ENCODE measurements around the gene MTG2. TPM values are rescaled to one million over a fixed set of nuclear protein-coding genes. Genes with fewer than 3 reads are reported as not detected.

MTG2 gene
- polyA plus RNA-seq, 1 donor from 2014 or later, result 36.1 TPM

GRCh38 chr20:62138204-62138543 is 44.7 kb upstream of the MTG2 start:
- H3K9me2 ChIP-seq (ENCODE audit: insufficient read depth, low read length), result no peaks in the 10 kb centered on the region
- H3K27ac ChIP-seq (ENCODE audit: low read length), result no peak overlapping the region
- no peaks in the 10 kb centered on the region for H3K9me3 ChIP-seq (ENCODE audit: low read length)
- H4K20me1 ChIP-seq (ENCODE audit: insufficient read depth), result peaks cover 37% of the 10 kb centered on the region
- no peak for TF ChIP-seq POLR2AphosphoS5 (IDR thresholded peaks at IDR 0.05)
- TF ChIP-seq RAD21 (conservative IDR thresholded peaks at IDR 0.05), result no peak
- TF ChIP-seq CTCF (IDR thresholded peaks at IDR 0.05; ENCODE audit: poor library complexity, severe bottlenecking), result no peak
- no peak for TF ChIP-seq SMC3 (conservative IDR thresholded peaks at IDR 0.05; ENCODE audit: poor library complexity)
- no peak for TF ChIP-seq TAF1 (IDR thresholded peaks at IDR 0.05; ENCODE audit: low read depth)
- TF ChIP-seq EP300 (conservative IDR thresholded peaks at IDR 0.05; ENCODE audit: poor library complexity, severe bottlenecking), result no peak
- no peak for TF ChIP-seq EZH2 (IDR thresholded peaks at IDR 0.05; ENCODE audit: borderline replicate concordance, insufficient read depth, low read length, poor library complexity, severe bottlenecking)
- no peak for TF ChIP-seq MXI1 (conservative IDR thresholded peaks at IDR 0.05; ENCODE audit: poor library complexity, severe bottlenecking)
- no peak for TF ChIP-seq REST (IDR thresholded peaks at IDR 0.05; ENCODE audit: borderline replicate concordance)
- no peak overlapping the region for H3K4me2 ChIP-seq (ENCODE audit: low read length)
- no peak overlapping the region for H3K4me3 ChIP-seq (ENCODE audit: low read length)
- H3F3A ChIP-seq (ENCODE audit: insufficient read depth, low read length, poor library complexity, severe bottlenecking), result peaks cover 7% of the 10 kb centered on the region
- H2AFZ ChIP-seq (ENCODE audit: low read depth, low read length), result no peak overlapping the region
- H3K9ac ChIP-seq (ENCODE audit: low read length), result no peak overlapping the region
- H3K36me3 ChIP-seq (ENCODE audit: insufficient read depth, low read length), result peaks cover 10% of the 10 kb centered on the region
- no peaks in the 10 kb centered on the region for H3K27me3 ChIP-seq (ENCODE audit: insufficient read depth, low read depth, low read length)
- peaks cover 39% of the 10 kb centered on the region for H3K79me2 ChIP-seq (replicated peaks; ENCODE audit: insufficient read depth, low read length)

GRCh38 chr20:62138912-62139311 is 43.9 kb upstream of the MTG2 start:
- no peaks in the 10 kb centered on the region for H3K27me3 ChIP-seq (ENCODE audit: insufficient read depth, low read depth, low read length)
- no peak overlapping the region for H3K9ac ChIP-seq (ENCODE audit: low read length)
- H3K9me2 ChIP-seq (ENCODE audit: insufficient read depth, low read length), result no peaks in the 10 kb centered on the region
- H3K4me3 ChIP-seq (ENCODE audit: low read length), result no peak overlapping the region
- H3K9me3 ChIP-seq (ENCODE audit: low read length), result no peaks in the 10 kb centered on the region
- TF ChIP-seq MXI1 (conservative IDR thresholded peaks at IDR 0.05; ENCODE audit: poor library complexity, severe bottlenecking), result no peak
- no peak for TF ChIP-seq RAD21 (conservative IDR thresholded peaks at IDR 0.05)
- TF ChIP-seq CTCF (IDR thresholded peaks at IDR 0.05; ENCODE audit: poor library complexity, severe bottlenecking), result no peak
- TF ChIP-seq POLR2AphosphoS5 (IDR thresholded peaks at IDR 0.05), result no peak
- no peak for TF ChIP-seq EZH2 (IDR thresholded peaks at IDR 0.05; ENCODE audit: borderline replicate concordance, insufficient read depth, low read length, poor library complexity, severe bottlenecking)
- TF ChIP-seq EP300 (conservative IDR thresholded peaks at IDR 0.05; ENCODE audit: poor library complexity, severe bottlenecking), result no peak
- no peak for TF ChIP-seq REST (IDR thresholded peaks at IDR 0.05; ENCODE audit: borderline replicate concordance)
- no peak for TF ChIP-seq SMC3 (conservative IDR thresholded peaks at IDR 0.05; ENCODE audit: poor library complexity)
- TF ChIP-seq TAF1 (IDR thresholded peaks at IDR 0.05; ENCODE audit: low read depth), result no peak
- no peak overlapping the region for H3K27ac ChIP-seq (ENCODE audit: low read length)
- no peak overlapping the region for H2AFZ ChIP-seq (ENCODE audit: low read depth, low read length)
- H3K36me3 ChIP-seq (ENCODE audit: insufficient read depth, low read length), result peaks cover 10% of the 10 kb centered on the region
- H3K4me2 ChIP-seq (ENCODE audit: low read length), result no peak overlapping the region
- H3K79me2 ChIP-seq (replicated peaks; ENCODE audit: insufficient read depth, low read length), result peaks cover 39% of the 10 kb centered on the region
- H3F3A ChIP-seq (ENCODE audit: insufficient read depth, low read length, poor library complexity, severe bottlenecking), result peaks cover 7% of the 10 kb centered on the region
- H4K20me1 ChIP-seq (ENCODE audit: insufficient read depth), result peaks cover 37% of the 10 kb centered on the region

Data from neural cell (in vitro differentiated cells).